ENCODE results near the gene TARBP1. TPM values are rescaled to one million over a fixed set of nuclear protein-coding genes. Genes with fewer than 3 reads are reported as not detected.

The TARBP1 gene
- total and polyA plus RNA-seq, 2 of the 8 experiments (the other 6 are each of a cell fraction or from before 2014, with no cell fraction given): 21.9 to 32.3 TPM

GRCh38 chr1:234400773-234401172, 78.2 kb downstream of the TARBP1 start (continued):
- TF ChIP-seq CHD7 (IDR thresholded peaks at IDR 0.05; ENCODE audit: insufficient replicate concordance, low read length): no peak
- no peak for TF ChIP-seq MAX (IDR thresholded peaks at IDR 0.05)
- no peak for TF ChIP-seq NRF1 (IDR thresholded peaks at IDR 0.05; ENCODE audit: low read depth, low read length)
- no peak for TF ChIP-seq JUND (IDR thresholded peaks at IDR 0.05; ENCODE audit: low read length)
- TF ChIP-seq CBX8 (IDR thresholded peaks at IDR 0.05; ENCODE audit: borderline replicate concordance, low read depth, low read length): no peak
- TF ChIP-seq CTCF (IDR thresholded peaks at IDR 0.05; ENCODE audit: control extremely low read depth in 1 of 3, insufficient read depth in 1 of 3, low read depth in 1 of 3, low read length in 3 of 3): no peak
- TF ChIP-seq ATF2 (IDR thresholded peaks at IDR 0.05; ENCODE audit: low read length): no peak
